MM.1S (cell line): ENCODE measurements around the gene RBPMS2.

ENCODE experiments used
- EZH2 ChIP-seq: fragments of 300-600 bp; sonication (generic); optimal IDR thresholded peaks from 2 replicates; pipeline ENCODE3; 2017; ENCODE audit warnings: low read depth, mild to moderate bottlenecking, antibody characterized with exemption, low read length, mixed read lengths
- EZH2phosphoT487 ChIP-seq: fragments of 300-600 bp; sonication (generic); IDR thresholded peaks from 2 replicates; pipeline ENCODE4 v1.6.1; 2018; ENCODE audit warnings: antibody characterized with exemption, low read length
- TF ChIP-seq, protein P1 (sequence below): fragments of 300-600 bp; sonication (generic); IDR thresholded peaks from 2 replicates; pipeline ENCODE4 v1.5.1; 2016; ENCODE audit warnings: antibody characterized with exemption, low read length, mixed read lengths

DNA sequence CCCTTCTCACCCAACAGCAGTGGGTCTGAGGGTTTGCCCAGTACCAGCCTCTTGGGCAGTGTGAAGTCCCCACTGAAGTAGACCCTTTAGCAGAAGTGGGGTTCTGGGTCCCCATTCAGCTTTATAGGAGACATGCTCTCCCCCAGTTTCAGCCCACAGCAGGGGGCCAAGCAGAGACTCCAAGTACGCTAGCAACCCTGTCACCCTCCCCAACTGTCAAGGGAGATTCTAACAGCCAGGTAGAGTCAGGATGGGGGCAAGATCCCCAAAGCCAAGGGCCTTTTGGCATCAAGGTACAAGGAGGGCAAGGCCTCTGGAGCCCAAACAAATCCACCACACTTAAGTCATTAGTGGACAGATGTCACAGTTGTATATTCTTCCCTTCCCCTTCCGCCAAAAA, 1.8 kb downstream of the RBPMS2 start:
- TF ChIP-seq EZH2 (no peak), EZH2phosphoT487 (no peak)
- TF ChIP-seq, protein P1, sequence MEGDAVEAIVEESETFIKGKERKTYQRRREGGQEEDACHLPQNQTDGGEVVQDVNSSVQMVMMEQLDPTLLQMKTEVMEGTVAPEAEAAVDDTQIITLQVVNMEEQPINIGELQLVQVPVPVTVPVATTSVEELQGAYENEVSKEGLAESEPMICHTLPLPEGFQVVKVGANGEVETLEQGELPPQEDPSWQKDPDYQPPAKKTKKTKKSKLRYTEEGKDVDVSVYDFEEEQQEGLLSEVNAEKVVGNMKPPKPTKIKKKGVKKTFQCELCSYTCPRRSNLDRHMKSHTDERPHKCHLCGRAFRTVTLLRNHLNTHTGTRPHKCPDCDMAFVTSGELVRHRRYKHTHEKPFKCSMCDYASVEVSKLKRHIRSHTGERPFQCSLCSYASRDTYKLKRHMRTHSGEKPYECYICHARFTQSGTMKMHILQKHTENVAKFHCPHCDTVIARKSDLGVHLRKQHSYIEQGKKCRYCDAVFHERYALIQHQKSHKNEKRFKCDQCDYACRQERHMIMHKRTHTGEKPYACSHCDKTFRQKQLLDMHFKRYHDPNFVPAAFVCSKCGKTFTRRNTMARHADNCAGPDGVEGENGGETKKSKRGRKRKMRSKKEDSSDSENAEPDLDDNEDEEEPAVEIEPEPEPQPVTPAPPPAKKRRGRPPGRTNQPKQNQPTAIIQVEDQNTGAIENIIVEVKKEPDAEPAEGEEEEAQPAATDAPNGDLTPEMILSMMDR = no peak
